WTC11 (cell line): ENCODE data around the gene SH3RF2. TPM values are rescaled to one million over a fixed set of nuclear protein-coding genes. Genes with fewer than 3 reads are reported as not detected.

Experiments used
- ATAC-seq: fragments of 200-7000 bp; cut with Tn5 transposase; 2 replicates; pipeline ENCODE4 v1.10.0; 2021; ENCODE audit warnings: mild to moderate bottlenecking, moderate library complexity
- CTCF ChIA-PET: fragments of 300-600 bp; sonication (Branson Sonifier 250); formaldehyde crosslinking; loops from one replicate; lab custom pipeline; 2021; ENCODE audit warnings: antibody characterized with exemption; lab: Charles Lee
- POLR2A ChIA-PET: fragments of 350-600 bp; sonication (Branson Sonifier 250); formaldehyde crosslinking; loops from one replicate; lab custom pipeline; 2021; ENCODE audit warnings: antibody characterized with exemption; lab: Charles Lee
- DNase-seq: peaks from one replicate; pipeline ENCODE4 v3.0.0; 2021; ENCODE audit warnings: low spot score
- H3K27ac Mint-ChIP-seq: 2 replicates; pipeline ENCODE4 v1.8.0; 2021; ENCODE audit warnings: mixed read lengths
- H3K27me3 Mint-ChIP-seq: 2 replicates; pipeline ENCODE4 v1.8.0; 2021; ENCODE audit warnings: low read depth, mild to moderate bottlenecking, moderate library complexity, mixed read lengths
- H3K36me3 Mint-ChIP-seq: 2 replicates; pipeline ENCODE4 v1.8.0; 2021; ENCODE audit warnings: mixed read lengths
- H3K4me1 Mint-ChIP-seq: 2 replicates; pipeline ENCODE4 v1.8.0; 2022; ENCODE audit warnings: mixed read lengths
- H3K4me3 Mint-ChIP-seq: 2 replicates; pipeline ENCODE4 v1.8.0; 2021; ENCODE audit warnings: mild to moderate bottlenecking, moderate library complexity, mixed read lengths
- H3K9me3 Mint-ChIP-seq: 2 replicates; pipeline ENCODE4 v1.8.0; 2021; ENCODE audit warnings: mixed read lengths
- CDX4 ChIP-seq: fragments of 250-450 bp; sonication (Bioruptor Pico); IDR thresholded peaks from 2 replicates; pipeline ENCODE4 v1.9.0; 2021; ENCODE audit warnings: moderate library complexity, mild to moderate bottlenecking, inconsistent platforms, borderline replicate concordance
- ELF4 ChIP-seq: sonication (generic); formaldehyde crosslinking; IDR thresholded peaks from 2 replicates; pipeline ENCODE4 v1.8.1; 2022; ENCODE audit warnings: low read depth, mild to moderate bottlenecking, moderate library complexity, missing genetic modification reagents
- ESRRA ChIP-seq: sonication (generic); formaldehyde crosslinking; IDR thresholded peaks from 2 replicates; pipeline ENCODE4 v1.8.1; 2022; ENCODE audit warnings: mild to moderate bottlenecking, missing genetic modification reagents, borderline replicate concordance
- FOXP4 ChIP-seq: sonication (generic); formaldehyde crosslinking; IDR thresholded peaks from 2 replicates; pipeline ENCODE4 v1.8.0; 2022; ENCODE audit warnings: mild to moderate bottlenecking, missing genetic modification reagents
- GTF2I ChIP-seq: fragments of 250-450 bp; sonication (Bioruptor Pico); conservative IDR thresholded peaks from 2 replicates; pipeline ENCODE4 v1.4.0; 2021; ENCODE audit warnings: mild to moderate bottlenecking
- HMGA2 ChIP-seq: fragments of 250-450 bp; sonication (Bioruptor Pico); IDR thresholded peaks from 2 replicates; pipeline ENCODE4 v1.4.0; 2021; ENCODE audit warnings: mild to moderate bottlenecking, moderate library complexity
- JUN ChIP-seq: sonication (generic); formaldehyde crosslinking; IDR thresholded peaks from 2 replicates; pipeline ENCODE4 v1.8.0; 2023; ENCODE audit warnings: mild to moderate bottlenecking, missing genetic modification reagents
- MYBL2 ChIP-seq: sonication (generic); formaldehyde crosslinking; IDR thresholded peaks from 2 replicates; pipeline ENCODE4 v1.8.1; 2023; ENCODE audit warnings: mild to moderate bottlenecking, moderate library complexity, missing genetic modification reagents
- NFATC4 ChIP-seq: fragments of 250-450 bp; sonication (Bioruptor Pico); IDR thresholded peaks from 2 replicates; pipeline ENCODE4 v1.9.0; 2021; ENCODE audit warnings: mild to moderate bottlenecking
- NFE2L1 ChIP-seq: sonication (generic); formaldehyde crosslinking; IDR thresholded peaks from 2 replicates; pipeline ENCODE4 v1.8.1; 2023; ENCODE audit warnings: missing genetic modification reagents
- NR1H2 ChIP-seq: sonication (generic); formaldehyde crosslinking; IDR thresholded peaks from 2 replicates; pipeline ENCODE4 v1.9.0; 2021; ENCODE audit warnings: mild to moderate bottlenecking, moderate library complexity, missing genetic modification reagents
- NR2C2 ChIP-seq: sonication (generic); formaldehyde crosslinking; IDR thresholded peaks from 2 replicates; pipeline ENCODE4 v1.8.0; 2022; ENCODE audit warnings: mild to moderate bottlenecking, missing genetic modification reagents
- PREB ChIP-seq: sonication (generic); formaldehyde crosslinking; IDR thresholded peaks from 2 replicates; pipeline ENCODE4 v1.8.1; 2022; ENCODE audit warnings: mild to moderate bottlenecking, missing genetic modification reagents, moderate library complexity, borderline replicate concordance
- PRRX2 ChIP-seq: fragments of 250-450 bp; sonication (Bioruptor Pico); IDR thresholded peaks from 2 replicates; pipeline ENCODE4 v1.8.0; 2021; ENCODE audit warnings: mild to moderate bottlenecking
- RELA ChIP-seq: sonication (generic); formaldehyde crosslinking; IDR thresholded peaks from 2 replicates; pipeline ENCODE4 v1.8.1; 2022; ENCODE audit warnings: missing genetic modification reagents, mild to moderate bottlenecking, borderline replicate concordance
- total RNA-seq: library from RNA; stranded (reverse); gene quantifications from 3 replicates; pipeline ENCODE4 v1.2.3, GENCODE V29; 2021
- TF ChIP-seq, protein P1 (sequence below): fragments of 250-450 bp; sonication (Bioruptor Pico); IDR thresholded peaks from 2 replicates; pipeline ENCODE4 v1.8.0; 2021; ENCODE audit warnings: mild to moderate bottlenecking
- TF ChIP-seq, protein P2 (sequence below): fragments of 250-450 bp; sonication (Bioruptor Pico); conservative IDR thresholded peaks from 2 replicates; pipeline ENCODE4 v1.9.0; 2021; ENCODE audit warnings: mild to moderate bottlenecking
- TF ChIP-seq, protein P3 (sequence below): sonication (generic); formaldehyde crosslinking; IDR thresholded peaks from 2 replicates; pipeline ENCODE4 v1.8.1; 2022; ENCODE audit warnings: low read depth, mild to moderate bottlenecking, moderate library complexity, missing genetic modification reagents, borderline replicate concordance
- TF ChIP-seq, protein P4 (sequence below): sonication (generic); formaldehyde crosslinking; IDR thresholded peaks from 2 replicates; pipeline ENCODE4 v1.8.0; 2022; ENCODE audit warnings: mild to moderate bottlenecking, missing genetic modification reagents
- TF ChIP-seq, protein P5 (sequence below): sonication (generic); formaldehyde crosslinking; IDR thresholded peaks from 2 replicates; pipeline ENCODE4 v1.8.0; 2023; ENCODE audit warnings: missing genetic modification reagents, mild to moderate bottlenecking, borderline replicate concordance

The SH3RF2 gene
- total RNA-seq, 1 experiment from 2014 or later = 0.83 TPM

- TF ChIP-seq, protein P1, sequence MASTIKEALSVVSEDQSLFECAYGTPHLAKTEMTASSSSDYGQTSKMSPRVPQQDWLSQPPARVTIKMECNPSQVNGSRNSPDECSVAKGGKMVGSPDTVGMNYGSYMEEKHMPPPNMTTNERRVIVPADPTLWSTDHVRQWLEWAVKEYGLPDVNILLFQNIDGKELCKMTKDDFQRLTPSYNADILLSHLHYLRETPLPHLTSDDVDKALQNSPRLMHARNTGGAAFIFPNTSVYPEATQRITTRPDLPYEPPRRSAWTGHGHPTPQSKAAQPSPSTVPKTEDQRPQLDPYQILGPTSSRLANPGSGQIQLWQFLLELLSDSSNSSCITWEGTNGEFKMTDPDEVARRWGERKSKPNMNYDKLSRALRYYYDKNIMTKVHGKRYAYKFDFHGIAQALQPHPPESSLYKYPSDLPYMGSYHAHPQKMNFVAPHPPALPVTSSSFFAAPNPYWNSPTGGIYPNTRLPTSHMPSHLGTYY (CRISPR knock-in tag) = no peak
- no peak for TF ChIP-seq JUN (CRISPR knock-in tag)
- TF ChIP-seq NFE2L1 (CRISPR knock-in tag) = no peak
- no peak for TF ChIP-seq NR1H2
- TF ChIP-seq, protein P2, sequence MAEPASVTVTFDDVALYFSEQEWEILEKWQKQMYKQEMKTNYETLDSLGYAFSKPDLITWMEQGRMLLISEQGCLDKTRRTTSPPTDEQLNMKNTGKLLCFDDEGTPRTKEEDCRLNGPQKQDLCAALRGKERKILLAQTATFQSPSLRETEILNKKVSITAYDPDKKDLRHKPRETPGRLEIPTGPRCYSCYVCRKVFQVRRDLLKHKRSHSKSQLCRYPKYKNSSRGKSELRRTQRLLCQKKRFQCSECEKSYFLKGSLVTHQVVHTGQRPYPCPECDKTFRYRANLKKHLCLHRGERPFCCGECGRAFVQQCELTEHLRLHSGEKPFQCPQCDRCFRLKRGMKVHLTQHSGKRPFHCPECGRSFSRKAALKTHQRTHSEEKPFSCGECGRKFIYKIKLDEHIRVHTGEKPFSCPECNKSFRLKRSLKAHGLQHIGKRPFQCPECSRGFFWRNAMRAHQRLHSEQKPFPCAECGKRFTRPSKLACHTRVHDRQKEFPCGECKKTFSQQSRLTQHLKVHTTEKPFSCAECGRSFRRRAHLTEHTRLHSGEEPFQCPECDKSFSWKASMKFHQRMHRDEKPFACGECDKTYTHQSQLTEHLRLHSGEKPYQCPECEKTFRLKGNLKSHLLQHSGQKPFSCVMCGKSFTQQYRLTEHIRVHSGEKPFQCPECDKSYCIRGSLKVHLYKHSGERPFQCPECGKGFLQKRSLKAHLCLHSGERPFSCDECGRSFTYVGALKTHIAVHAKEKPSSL = no peak
- no peak for TF ChIP-seq CDX4
- TF ChIP-seq NR2C2 (CRISPR knock-in tag) = no peak
- TF ChIP-seq HMGA2 (CRISPR knock-in tag) = no peak
- TF ChIP-seq ESRRA = no peak
- TF ChIP-seq, all 79 proteins: peak for 0
These were observed 167.2 kb downstream of the SH3RF2 start (continued) for GRCh38 chr5:146103594-146103993.

GRCh38 chr5:146105477-146105876 lies 169.1 kb downstream of the SH3RF2 start, which contains the start of gene PLAC8L1:
TSS of gene PLAC8L1 (minus strand) at chr5:146105577. CDS start at chr5:146104311, 1,266 bp downstream.
- ChIA-PET POLR2A (no interaction called here), CTCF (interaction anchor here (1.0 kb wide), 1 partner anchor 64 kb away, joined by 3 read pairs; no protein-coding TSS in a partner anchor)
- peaks cover 11% of the 10 kb centered on the region for H3K36me3 Mint-ChIP-seq
- DNase-seq (no peak), ATAC-seq (no peak)
- H3K4me3 Mint-ChIP-seq = no peak within 1 kb of the TSS
- H3K27me3 Mint-ChIP-seq = no peaks in the 10 kb centered on the region
- H3K4me1 Mint-ChIP-seq = peaks cover 20% of the 10 kb centered on the region
- TF ChIP-seq GTF2I (CRISPR knock-in tag) (no peak), ELF4 (CRISPR knock-in tag) (no peak), PRRX2 (CRISPR knock-in tag) (no peak), PREB (CRISPR knock-in tag) (no peak), NFATC4 (CRISPR knock-in tag) (no peak), RELA (CRISPR knock-in tag) (no peak), FOXP4 (CRISPR knock-in tag) (no peak), MYBL2 (CRISPR knock-in tag) (no peak)
- TF ChIP-seq, protein P3, sequence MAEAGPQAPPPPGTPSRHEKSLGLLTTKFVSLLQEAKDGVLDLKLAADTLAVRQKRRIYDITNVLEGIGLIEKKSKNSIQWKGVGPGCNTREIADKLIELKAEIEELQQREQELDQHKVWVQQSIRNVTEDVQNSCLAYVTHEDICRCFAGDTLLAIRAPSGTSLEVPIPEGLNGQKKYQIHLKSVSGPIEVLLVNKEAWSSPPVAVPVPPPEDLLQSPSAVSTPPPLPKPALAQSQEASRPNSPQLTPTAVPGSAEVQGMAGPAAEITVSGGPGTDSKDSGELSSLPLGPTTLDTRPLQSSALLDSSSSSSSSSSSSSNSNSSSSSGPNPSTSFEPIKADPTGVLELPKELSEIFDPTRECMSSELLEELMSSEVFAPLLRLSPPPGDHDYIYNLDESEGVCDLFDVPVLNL = no peak
- TF ChIP-seq, protein P4, sequence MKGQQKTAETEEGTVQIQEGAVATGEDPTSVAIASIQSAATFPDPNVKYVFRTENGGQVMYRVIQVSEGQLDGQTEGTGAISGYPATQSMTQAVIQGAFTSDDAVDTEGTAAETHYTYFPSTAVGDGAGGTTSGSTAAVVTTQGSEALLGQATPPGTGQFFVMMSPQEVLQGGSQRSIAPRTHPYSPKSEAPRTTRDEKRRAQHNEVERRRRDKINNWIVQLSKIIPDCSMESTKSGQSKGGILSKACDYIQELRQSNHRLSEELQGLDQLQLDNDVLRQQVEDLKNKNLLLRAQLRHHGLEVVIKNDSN (CRISPR knock-in tag) = no peak
- TF ChIP-seq, protein P5, sequence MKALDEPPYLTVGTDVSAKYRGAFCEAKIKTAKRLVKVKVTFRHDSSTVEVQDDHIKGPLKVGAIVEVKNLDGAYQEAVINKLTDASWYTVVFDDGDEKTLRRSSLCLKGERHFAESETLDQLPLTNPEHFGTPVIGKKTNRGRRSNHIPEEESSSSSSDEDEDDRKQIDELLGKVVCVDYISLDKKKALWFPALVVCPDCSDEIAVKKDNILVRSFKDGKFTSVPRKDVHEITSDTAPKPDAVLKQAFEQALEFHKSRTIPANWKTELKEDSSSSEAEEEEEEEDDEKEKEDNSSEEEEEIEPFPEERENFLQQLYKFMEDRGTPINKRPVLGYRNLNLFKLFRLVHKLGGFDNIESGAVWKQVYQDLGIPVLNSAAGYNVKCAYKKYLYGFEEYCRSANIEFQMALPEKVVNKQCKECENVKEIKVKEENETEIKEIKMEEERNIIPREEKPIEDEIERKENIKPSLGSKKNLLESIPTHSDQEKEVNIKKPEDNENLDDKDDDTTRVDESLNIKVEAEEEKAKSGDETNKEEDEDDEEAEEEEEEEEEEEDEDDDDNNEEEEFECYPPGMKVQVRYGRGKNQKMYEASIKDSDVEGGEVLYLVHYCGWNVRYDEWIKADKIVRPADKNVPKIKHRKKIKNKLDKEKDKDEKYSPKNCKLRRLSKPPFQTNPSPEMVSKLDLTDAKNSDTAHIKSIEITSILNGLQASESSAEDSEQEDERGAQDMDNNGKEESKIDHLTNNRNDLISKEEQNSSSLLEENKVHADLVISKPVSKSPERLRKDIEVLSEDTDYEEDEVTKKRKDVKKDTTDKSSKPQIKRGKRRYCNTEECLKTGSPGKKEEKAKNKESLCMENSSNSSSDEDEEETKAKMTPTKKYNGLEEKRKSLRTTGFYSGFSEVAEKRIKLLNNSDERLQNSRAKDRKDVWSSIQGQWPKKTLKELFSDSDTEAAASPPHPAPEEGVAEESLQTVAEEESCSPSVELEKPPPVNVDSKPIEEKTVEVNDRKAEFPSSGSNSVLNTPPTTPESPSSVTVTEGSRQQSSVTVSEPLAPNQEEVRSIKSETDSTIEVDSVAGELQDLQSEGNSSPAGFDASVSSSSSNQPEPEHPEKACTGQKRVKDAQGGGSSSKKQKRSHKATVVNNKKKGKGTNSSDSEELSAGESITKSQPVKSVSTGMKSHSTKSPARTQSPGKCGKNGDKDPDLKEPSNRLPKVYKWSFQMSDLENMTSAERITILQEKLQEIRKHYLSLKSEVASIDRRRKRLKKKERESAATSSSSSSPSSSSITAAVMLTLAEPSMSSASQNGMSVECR (CRISPR knock-in tag) = no peak
- H3K27ac Mint-ChIP-seq = no peak within 1 kb of the TSS
- no peaks in the 10 kb centered on the region for H3K9me3 Mint-ChIP-seq
